ENCODE data around the gene C20orf96.
"Not testable (repeated sequence)": the region's sequence is repeated elsewhere in the genome, so short reads cannot be mapped to it uniquely, and the experiment has no call there.

Gene C20orf96

DNA sequence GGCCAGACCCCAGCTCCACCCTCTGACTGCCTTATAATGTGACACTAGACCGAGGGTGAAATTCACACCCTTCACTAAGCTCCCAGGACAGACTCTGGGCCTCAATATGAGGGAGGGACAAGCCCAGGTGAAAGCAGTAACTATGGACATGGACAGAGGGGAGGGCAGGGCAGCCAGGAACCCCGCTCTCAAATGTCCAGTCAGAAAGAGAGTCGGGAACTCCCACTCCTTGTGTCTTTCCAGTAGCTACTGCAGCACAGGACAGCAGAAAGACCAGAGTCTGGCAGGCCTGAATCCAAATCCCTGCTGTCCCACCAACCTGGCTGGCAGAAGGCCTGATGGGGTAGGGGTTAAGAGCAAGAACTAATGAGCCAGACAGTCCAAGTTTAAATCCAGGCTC lies 6.4 kb downstream of the C20orf96 start:
- DNase-seq (ENCODE audit: low read depth in 2 of 2): no peak

DNA sequence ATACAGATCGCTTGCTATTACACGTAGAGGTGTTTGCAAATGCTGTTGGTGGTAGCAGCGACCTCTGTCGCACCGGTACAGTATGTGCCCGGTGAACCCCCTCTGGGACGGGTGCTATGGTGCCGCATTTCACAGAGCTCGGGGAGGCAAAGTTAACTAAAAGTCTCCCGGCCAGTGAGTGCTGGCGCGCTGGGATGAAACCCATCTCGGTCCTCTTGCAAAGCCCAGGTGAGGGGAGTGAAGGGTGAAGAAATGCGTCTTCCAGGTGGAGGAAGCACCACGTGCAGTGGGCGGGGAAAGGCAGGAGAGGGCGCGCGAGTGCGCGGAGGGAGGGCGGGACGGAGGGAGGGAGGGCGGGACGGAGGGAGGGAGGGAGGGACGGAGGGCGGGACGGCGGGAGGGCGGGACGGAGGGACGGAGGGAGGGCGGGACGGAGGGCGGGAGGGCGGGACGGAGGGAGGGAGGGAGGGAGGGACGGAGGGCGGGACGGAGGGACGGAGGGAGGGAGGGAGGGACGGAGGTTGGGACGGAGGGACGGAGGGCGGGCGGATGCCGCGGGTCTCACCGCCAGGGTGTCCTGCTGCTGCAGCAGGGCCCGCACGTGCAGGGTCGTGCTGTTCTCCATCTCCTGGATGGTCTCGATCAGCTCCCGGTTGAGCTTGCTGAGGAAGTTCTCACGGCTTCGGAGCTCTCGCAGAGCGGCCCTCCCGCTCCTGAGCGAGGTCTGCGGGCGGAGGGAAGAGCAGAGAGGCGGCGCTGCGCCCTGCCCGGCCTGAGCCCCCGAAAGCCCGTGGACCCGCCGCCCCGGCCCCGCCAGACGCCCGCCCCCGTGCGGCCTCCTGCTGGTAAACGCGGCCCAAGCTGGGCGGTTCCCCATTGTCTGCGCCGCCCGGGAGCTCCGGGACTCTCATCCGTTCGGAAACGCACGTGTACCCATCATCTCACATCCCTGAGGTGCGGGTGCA lies 11.7 kb downstream of the C20orf96 start:
- DNase-seq (ENCODE audit: low read depth in 2 of 2): no peak

DNA sequence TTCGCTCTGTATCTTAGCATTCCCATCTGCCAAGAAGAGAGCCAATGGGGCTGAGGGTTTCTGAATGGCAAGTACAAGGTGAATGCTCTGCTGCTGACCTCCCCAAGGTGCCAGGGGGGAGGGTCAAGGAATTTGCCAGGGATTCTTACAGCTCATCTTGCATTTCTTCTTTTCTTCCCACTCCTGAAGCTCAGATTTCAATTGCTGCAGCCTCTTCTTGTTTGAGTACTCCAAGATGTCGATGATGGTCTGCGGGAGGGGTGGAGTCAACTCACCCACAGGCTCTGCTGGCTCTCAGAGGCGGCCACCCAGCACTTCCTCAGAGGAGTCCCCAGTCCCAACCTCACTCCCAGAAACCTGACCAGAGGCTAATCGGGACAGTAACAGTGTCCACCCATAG lies 12.4 kb downstream of the C20orf96 start:
- no peak for DNase-seq (ENCODE audit: low read depth in 2 of 2)

DNA sequence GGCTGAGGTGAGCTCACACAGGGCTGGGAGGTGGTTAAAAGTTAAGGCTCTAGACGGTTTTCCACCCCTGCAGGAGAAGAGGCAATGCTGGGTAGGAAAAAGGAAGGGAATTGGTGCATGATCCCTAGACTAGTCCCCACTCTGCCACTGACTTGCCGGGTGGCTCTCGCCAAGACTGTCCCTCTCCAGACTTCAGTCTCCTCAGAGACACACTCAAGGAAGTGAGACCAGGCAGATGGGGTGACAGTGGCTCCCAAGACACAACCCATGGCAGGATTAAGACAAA lies 13.1 kb downstream of the C20orf96 start:
- DNase-seq (ENCODE audit: low read depth in 2 of 2): no peak

DNA sequence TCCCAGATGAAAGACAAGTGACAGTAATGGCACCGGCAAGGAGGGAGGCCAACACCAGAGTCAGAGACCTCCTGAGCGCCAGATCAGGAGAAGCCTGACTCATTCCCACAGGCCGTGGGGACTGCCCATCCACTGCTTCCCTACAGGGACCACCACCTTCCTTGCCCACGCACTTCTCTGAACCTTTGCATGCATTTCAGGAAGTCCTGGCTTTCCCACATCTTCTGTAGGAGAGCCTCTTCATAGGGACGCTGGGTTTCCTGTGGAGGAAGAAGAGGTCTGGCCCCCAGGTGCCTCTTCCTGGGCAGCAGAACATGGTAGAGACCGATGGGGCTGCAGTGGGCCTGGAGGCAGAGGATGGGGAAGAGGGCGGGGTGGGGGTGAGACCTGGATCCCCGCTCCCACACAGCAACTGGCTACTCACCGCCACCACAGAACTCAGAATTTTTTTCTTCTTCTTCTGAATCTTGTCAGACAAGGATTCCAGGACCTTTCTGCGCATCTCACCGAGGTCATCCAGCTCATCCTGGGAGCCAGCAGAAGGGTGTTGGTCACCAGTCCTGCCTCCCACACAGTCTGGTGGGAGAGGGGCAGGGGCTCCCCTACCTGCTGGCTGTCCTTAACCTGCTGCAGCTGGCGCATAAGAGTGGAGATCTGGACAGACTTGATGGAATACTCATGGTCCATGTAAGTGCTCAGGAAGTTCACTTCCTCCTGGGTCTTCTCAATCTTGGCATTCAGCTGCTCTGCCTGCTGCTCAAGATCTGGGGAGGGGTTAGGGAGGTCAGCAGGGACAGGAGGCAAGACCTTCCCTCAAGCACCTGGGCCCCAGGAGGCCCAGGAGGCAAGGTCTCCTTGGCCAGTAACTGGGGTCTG lies 13.7 kb downstream of the C20orf96 start:
- no peak for DNase-seq (ENCODE audit: low read depth in 2 of 2)

DNA sequence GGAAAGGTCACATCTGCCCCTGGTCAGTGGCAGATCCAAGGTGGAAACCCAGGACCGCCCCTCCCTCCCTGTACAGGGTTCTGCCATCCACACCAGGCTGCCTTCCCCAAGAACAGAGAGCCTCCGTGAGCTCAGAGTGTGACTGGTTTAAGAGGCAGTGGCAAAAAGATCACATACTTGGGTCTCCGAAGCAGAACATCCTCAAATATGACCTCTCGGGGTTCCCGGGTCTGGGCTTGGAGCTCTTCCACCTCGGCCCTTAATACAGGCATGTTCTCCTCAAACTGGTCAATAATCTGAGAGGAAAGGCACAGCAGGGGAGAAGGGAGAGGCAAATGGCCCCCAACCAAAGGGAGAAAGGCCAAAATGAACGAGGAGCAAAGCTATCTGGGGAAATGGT lies 14.8 kb downstream of the C20orf96 start:
- DNase-seq (ENCODE audit: low read depth in 2 of 2): no peak

DNA sequence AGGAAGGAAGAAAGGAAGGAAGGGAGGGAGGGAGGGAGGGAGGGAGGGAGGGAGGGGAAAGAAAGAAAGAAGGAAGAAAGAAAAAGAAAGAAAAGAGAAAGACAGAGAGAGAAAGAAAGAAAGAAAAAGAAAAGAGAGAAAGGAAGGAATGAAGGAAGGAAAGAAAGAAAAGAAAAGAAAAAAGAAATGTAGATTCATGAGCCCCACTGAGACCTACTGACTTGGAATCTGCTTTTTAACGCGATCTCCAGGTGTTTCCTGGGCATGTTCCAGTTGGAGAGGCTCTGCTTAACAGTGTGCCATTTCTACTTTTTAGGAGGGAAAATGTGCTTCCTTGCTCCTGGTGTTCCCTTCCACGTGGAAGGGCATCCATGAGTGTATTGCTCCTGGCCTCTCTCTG lies 16.7 kb downstream of the C20orf96 start:
- DNase-seq (ENCODE audit: low read depth in 2 of 2): no peak

DNA sequence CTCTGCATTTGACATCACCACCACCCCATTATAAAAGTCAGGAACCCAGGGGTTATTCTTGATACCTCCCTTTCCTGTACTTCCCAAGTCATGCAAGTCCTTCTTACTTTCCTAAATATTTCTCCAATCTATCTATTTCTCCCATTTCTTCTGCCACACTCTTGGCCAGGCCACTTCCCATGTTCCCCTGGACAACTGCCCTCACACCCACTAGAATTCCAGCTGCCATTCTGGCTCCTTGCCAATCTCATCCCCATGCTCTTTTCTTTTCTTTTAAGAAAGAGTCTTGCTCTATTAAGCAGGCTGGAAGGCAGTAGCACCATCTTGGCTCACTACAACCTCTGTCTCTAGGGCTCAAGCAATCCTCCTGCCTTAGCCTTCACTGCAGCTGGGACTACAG lies 17.8 kb downstream of the C20orf96 start:
- no peak for DNase-seq (ENCODE audit: low read depth in 2 of 2)

DNA sequence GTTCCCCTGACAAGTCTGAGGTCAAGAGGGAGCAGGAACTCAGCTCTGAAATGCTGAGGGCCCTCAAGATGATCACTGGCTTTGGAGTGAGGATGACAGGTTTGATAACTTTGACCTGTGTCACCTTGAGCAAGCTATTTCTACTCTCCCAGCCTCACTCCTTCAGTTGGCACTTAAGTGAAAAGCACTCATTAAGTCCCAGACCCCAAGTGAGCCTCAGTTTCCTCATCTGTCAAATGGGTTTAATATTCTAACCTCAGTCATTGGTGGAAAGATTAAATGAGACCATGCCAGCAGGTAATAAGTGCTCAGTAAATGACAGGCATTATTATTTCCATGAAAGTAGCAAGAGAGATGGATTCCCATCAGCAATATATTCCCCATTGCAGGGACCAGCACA lies 19.0 kb downstream of the C20orf96 start:
- no peak for DNase-seq (ENCODE audit: low read depth in 2 of 2)

DNA sequence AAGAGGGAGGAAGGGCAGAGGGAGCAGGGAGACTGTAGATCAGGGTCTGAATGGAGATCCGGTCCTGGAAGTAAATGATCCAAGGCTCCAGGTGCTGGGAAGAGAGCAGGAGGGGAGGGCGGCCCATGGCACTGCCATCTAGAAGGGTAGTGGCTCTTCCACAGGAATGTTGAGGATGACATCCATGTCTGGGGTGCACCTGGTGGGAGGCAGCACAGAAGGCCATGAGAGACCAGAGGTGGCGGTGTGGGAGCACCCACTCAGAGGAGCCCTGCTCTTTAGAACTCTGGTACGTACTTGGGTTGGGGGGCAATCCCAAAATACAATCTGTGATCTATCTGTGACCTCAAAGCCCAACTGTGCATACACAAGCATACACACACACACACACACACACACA lies 19.5 kb downstream of the C20orf96 start:
- DNase-seq (ENCODE audit: low read depth in 2 of 2): no peak

DNA sequence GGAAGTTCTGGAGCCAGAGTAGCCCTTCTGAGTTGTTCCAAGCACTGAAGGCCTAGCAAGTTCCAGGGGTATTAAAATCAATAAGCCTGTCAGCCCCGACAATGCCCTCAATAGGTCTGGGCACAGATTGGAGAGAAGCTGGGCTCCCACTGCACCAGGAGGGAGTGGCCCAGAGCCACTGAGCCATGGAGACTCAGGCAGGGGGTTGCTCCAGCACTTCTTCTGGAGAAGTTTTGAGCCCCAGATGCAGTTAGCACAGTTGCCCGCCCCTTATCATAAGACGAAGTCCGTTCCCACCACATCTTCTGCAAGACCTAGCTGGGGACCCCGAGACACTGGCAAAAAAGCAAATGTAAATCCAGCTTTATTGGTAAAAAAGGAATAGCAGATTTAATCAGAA lies 20.0 kb downstream of the C20orf96 start:
- no peak for DNase-seq (ENCODE audit: low read depth in 2 of 2)

DNA sequence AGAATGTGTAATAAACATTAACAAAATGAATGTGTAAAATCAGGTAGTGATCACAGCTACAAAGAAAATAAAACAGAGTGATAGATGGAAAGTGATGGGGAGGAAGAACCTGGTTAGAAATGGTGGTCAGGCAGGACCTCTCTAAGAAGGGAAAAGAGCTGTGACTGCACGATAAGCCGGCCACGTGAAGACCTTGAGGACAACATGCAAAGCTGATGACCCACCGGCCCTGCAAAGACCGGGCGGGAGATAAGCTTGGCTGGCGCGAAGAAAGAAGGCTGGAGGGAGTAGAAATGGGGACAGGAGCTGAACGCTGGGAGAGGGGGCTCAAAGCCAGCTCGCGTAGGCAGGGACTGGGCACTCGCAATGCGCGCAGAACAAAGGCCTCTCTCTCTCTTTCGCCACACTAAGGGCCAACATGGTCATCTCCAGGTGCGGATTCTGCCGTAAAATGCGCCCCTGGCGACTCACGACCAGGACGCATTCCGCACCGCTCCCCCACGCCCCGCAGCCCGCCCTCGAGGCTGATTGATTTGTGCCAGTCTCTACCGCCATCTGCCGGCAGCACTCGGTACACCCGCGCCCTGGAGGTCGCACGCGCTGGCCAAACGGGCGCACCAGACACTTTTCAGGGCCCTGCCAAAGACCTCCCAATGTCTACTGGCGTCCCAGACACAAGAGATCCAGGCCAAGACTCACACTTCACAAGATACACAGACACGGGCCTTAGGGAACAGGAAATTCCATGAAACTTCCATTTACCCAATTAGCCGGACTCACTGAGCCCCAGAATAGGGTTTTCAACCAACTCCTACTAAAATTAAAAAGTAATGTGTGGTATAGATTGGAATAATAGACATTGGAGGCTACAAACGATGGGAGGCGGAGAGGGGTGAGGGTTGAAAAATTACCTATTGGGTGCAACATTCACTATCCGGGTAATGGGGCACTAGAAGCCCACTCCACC lies 23.7 kb downstream of the C20orf96 start:
- peak; percentile 85 to 91 for DNase-seq (ENCODE audit: low read depth in 2 of 2)

DNA sequence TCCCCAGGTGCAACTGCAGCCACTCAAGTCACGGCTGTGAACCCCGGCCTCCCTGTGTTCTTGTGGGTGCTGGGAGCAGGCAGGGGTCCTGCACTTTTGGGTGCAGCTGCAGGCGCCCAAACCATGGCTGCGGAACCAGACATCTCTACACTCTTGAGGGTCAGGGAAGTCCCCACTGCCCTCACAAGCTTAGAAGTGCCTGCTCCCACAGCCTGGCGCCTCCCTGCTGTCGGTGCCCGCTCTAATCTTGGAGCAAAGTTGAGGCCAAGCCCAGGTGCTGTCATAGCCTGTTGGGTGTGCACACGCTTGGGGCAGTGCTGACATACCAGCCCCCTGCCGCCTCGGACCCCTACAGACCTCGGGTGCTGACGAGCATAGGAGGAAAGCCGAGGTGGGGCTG lies 26.8 kb downstream of the C20orf96 start:
- no peak for DNase-seq (ENCODE audit: low read depth in 2 of 2)

DNA sequence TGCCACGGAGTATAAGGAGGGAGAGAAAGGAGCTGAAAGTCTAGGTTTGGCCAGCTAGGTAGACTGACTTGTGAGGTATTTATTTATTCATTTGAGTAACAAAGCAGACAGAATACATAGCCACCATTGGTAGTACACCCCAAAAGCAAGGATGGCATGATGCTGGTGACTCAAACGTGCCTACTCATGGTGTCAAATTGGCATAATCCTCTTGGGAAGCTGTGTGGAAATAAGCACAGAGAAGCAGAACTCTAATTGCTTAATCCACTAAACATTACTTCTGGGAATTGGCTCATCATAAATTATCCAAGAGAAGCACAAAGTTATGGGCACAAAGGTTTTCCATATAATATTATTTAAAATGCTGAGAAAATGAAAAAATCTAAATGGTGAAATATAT lies 30.6 kb downstream of the C20orf96 start:
- no peak for DNase-seq (ENCODE audit: low read depth in 2 of 2)

DNA sequence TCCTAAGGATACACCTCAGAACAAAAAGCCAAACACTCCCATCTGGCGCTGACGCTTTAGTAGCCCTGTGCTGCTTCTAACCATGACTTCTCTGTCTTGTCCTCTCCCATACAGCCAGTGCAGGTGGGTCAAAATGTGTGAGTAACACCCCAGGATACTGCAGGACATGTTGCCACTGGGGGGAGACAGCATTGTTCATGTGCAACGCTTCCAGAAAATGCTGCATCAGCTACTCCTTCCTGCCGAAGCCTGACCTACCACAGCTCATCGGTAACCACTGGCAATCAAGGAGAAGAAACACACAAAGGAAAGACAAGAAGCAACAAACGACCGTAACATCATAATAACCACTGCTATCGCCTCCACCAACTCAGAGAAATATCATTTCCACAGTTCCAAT lies 31.6 kb downstream of the C20orf96 start:
- DNase-seq (ENCODE audit: low read depth in 2 of 2): no peak

DNA sequence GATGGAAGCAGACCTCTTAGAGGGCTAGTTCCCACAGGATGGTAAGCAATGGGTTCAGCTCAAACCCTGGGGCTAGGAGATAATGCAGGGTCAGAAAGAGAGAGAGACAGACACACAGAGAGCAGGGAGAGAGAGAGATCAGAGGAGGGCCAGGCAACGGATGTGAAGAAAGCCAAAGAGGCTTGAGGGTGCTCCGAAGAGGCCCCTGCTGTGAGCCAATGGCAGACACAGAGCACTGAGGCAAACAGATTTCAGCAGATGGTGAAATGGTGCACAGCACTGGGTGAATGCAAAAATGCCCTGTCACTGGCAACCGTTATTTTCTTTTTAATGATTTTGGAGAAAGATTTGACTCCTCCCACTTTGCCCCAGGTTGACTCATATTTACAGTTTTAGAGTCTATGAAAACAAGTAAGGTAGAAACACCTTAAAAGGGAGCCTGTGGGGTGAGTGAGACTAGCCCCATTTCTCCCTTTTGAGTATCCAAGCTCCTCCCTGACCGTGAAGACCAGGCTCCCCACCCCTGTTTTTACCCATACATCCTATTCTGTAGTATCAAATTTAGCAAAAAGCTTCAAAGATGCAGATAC lies 32.2 kb downstream of the C20orf96 start:
- no peak for DNase-seq (ENCODE audit: low read depth in 2 of 2)

DNA sequence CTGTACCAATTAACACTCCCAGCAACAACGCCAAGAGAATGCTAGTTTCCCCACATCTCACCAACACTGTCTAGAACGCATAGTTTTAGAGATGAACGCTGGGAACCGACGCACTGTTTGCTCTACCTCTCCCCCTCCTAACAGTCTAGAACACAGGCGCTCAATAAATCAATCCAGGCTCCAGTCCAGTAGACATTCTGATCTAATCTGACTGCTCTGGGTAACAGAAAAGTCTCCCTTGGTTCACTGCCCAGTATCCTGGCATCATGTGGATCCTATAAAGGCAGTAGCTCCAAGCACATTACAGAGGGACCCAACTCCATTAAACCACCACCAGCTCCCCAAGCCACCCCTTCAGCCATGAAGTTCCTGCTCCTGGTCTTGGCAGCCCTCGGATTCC lies 33.1 kb downstream of the C20orf96 start, which contains the start of gene DEFB132:
Gene DEFB132 (plus strand): TSS at position 306 of the 400 bp plus-strand sequence. CDS start 55 bp downstream, at position 361.
- no peak for DNase-seq (ENCODE audit: low read depth in 2 of 2)

DNA sequence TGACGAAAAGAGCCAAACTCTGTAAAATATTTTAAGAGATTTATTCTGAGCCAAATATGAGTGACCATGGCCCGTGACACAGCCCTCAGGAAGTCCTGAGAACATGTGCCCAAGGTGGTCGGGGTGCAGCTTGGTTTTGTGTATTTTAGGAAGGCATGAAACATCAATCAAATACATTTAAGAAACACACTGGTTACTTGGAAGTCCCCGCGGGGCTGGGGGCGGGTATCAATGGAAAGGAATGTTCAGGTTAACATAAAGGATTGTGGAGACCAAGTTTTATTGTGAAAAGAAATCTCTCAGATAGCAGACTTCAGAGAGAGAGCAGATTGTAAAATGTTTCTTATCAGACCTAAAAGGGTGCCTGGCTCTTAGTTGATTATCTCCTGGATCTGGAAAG lies 37.1 kb downstream of the C20orf96 start:
- DNase-seq (ENCODE audit: low read depth in 2 of 2): not testable (repeated sequence)

DNA sequence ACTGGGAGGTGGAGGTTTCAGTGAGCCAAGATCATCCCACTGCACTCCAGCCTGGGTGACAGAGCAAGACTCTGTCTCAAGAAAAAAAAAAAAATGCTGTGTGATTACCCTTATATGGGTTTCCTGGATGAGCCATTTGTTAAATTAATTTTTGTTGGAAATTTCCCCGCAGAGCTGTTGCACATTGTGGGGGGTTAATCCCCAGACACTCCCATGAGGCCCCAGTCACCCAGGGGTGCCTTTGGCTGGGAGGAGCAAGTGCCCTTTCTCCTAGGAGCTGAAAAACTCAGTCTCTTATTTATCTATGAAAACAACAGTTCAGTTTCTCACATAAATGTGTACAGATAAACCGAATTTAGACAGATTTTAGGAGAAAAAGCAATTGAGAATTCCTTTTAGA lies 37.7 kb downstream of the C20orf96 start:
- DNase-seq (ENCODE audit: low read depth in 2 of 2): no peak

DNA sequence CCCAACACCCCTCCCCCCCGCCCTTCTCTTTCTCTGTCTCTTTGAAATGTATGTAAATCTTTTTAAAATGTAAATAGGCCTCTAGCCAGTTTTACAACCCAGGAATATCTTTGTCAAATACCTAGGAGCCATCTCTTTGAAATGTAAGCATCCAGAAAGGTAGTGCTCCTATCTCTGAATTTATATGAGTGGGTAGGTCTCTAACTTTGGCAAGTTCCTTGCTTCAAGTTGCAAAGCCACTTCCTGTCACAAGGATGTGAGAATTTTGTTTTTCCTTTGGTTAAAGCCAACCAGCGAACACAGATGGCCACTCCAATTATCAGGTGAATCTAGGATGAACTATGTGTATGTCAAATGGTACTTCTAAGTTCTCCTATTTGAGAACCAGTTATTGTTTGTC lies 39.2 kb downstream of the C20orf96 start:
- no peak for DNase-seq (ENCODE audit: low read depth in 2 of 2)

DNA sequence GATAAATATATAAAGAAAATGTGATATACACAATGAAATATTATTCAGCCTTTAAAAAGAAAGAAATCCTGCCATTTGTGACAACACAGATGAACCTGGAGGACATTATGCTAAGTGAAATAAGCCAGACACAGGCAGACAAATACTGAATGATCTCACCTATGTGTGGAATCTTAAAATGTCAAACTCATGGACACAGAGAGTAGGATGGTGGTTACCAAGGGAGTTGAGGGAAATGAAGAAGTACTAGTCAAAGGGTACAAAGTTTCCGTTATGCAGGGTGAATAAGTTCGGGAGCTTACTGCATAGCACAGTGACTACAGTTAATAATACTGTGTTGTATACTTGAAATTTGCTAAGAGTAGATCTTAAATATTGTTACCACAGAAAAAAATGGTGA lies 47.6 kb downstream of the C20orf96 start:
- no peak for DNase-seq (ENCODE audit: low read depth in 2 of 2)

Measured in stimulated activated CD8-positive, alpha-beta memory T cell treated with anti-CD3 and anti-CD28 coated beads, Interleukin-2, amount 100 ng/mL, for 48 hours (primary cell).